Activated naive CD4-positive, alpha-beta T cell treated with anti-CD3 and anti-CD28 coated beads, Interleukin-2, amount 50 U/mL, for 72 hours (primary cell): ENCODE measurements around the gene PAFAH1B2. TPM values are rescaled to one million over a fixed set of nuclear protein-coding genes. Genes with fewer than 3 reads are reported as not detected.

Experiments
- ATAC-seq, 2 donors: fragments of 150-1000 bp; cut with Tn5 transposase; 2 replicates each; pipeline ENCODE4 v1.10.0; 2021; ENCODE audit warnings: mild to moderate bottlenecking in 2 of 2, moderate library complexity in 2 of 2
- DNase-seq, 2 donors: peaks; one replicate each; pipeline ENCODE4 v3.0.0; 2021 to 2022; ENCODE audit warnings: low spot score in 2 of 2
- H3K27ac Mint-ChIP-seq, 2 donors: one replicate each; pipeline ENCODE4 v1.8.0; 2022; ENCODE audit warnings: mild to moderate bottlenecking in 2 of 2, mixed read lengths in 2 of 2
- H3K36me3 Mint-ChIP-seq, 2 donors: one replicate each; pipeline ENCODE4 v1.8.0; 2022; ENCODE audit warnings: mixed read lengths in 2 of 2
- H3K9me3 Mint-ChIP-seq, 2 donors: one replicate each; pipeline ENCODE4 v1.8.0; 2022; ENCODE audit warnings: mixed read lengths in 2 of 2
- total RNA-seq, 2 donors: library from RNA; stranded (reverse); gene quantifications; one replicate each; pipeline ENCODE4 v1.2.3, GENCODE V29; 2022

PAFAH1B2 gene
- total RNA-seq, 2 donors from 2014 or later, result 63.4 to 64.5 TPM

GRCh38 chr11:117189941-117190544 is 46.0 kb downstream of the PAFAH1B2 start:
- DNase-seq, result no peak
- Mint-ChIP-seq H3K36me3 (no peaks in the 10 kb centered on the region), H3K27ac (no peak overlapping the region), H3K9me3 (no peaks in the 10 kb centered on the region)
- no peak for ATAC-seq

GRCh38 chr11:117191680-117192400 is 47.8 kb downstream of the PAFAH1B2 start:
- Mint-ChIP-seq H3K27ac (peak overlapping the region in 1 of 2 donors; percentile 57), H3K9me3 (no peaks in the 10 kb centered on the region), H3K36me3 (no peaks in the 10 kb centered on the region)
- no peak for DNase-seq
- no peak for ATAC-seq

DNA sequence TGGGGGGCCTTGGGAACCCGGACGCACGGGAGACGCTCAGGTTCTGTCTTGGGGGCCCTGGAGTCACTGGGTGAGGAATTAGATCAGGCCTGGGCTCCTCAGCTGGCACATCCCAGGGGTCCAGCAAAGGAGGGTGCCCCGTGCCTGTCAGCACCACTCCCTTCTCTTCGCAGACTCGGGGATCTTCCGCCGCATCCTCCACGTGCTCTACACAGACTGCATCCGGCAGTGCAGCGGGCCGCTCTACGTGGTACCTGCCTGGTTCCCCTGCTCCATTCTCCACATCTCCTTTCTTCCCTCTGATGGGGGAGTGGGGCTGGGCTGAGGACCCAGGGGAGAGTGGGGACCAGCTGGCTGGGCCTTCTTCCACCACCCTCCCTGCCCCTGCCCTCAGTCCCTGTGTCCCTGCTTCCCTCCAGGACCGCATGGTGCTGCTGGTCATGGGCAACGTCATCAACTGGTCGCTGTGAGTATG is 48.4 kb downstream of the PAFAH1B2 start:
- H3K27ac Mint-ChIP-seq, result peak overlapping the region; percentile 57 to 66
- ATAC-seq, result no peak
- no peaks in the 10 kb centered on the region for H3K9me3 Mint-ChIP-seq
- DNase-seq, result no peak
- H3K36me3 Mint-ChIP-seq, result no peaks in the 10 kb centered on the region

DNA sequence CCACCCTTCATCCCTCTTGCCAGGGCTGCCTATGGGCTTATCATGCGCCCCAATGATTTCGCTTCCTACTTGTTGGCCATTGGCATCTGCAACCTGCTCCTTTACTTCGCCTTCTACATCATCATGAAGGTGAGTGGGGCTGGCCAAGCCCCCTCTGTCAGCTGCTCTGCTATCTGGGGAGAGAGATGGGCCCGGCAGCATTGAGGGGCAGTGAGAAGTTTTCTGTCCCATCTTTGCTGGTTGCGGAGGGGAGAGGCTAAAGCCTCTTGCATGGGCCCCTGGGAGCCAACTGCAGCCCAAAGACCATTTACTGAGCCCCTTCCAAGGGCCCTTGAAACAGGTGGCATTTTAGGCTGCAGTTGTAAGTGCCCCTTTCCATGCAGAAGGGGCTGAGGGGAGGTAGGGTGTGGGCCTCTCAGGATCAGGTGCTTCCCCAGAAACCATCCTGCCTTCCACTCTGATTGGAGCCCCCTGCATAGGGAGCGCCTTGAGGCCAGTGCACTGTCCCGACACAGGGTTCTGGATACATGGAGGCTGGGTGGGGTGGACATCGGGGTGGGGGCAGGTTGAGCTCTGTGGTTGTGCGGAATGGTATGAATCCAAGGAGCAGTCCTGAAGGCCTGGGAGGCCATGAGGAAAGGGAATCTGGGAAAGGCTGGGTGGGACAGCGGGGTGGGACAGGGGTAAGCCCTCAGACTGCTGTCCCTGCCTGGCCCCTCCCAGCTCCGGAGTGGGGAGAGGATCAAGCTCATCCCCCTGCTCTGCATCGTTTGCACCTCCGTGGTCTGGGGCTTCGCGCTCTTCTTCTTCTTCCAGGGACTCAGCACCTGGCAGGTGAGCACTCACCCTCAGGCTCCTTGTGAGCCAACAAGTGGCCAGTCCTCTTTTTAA is 49.3 kb downstream of the PAFAH1B2 start:
- Mint-ChIP-seq H3K36me3 (no peaks in the 10 kb centered on the region), H3K9me3 (no peaks in the 10 kb centered on the region), H3K27ac (peak overlapping the region; percentile 66 to 74)
- DNase-seq (no peak), ATAC-seq (no peak)

- no peak for ATAC-seq
- no peak overlapping the region for H3K27ac Mint-ChIP-seq
These were observed 50.2 kb downstream of the PAFAH1B2 start for GRCh38 chr11:117194267-117194666.

DNA sequence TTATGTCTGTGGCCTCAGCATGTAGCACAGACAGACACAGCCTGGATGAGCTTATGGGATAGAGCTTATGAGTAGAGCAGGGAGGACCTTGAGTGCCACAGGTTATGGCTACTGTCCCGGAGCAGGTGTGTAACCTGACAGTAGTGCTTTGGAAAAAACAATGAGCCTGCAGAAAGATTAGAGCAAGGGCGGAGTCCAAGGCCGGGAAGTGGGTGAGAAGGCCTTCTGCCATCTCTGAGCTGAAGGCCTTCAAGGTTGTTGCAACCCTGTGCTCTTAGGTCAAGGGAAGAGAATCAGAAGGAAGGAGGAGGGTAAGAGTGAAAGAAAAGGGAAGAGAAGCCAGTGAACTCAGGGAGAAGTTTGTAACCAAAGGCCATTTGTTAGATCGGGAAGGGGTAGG is 51.2 kb downstream of the PAFAH1B2 start:
- H3K27ac Mint-ChIP-seq, result peak overlapping the region; percentile 10 to 58
- H3K36me3 Mint-ChIP-seq, result no peaks in the 10 kb centered on the region
- ATAC-seq (no peak), DNase-seq (no peak)
- H3K9me3 Mint-ChIP-seq, result no peaks in the 10 kb centered on the region

More at GRCh38 chr11:117194267-117194666, 50.2 kb downstream of the PAFAH1B2 start:
- H3K36me3 Mint-ChIP-seq, result no peaks in the 10 kb centered on the region
- DNase-seq, result no peak
- no peaks in the 10 kb centered on the region for H3K9me3 Mint-ChIP-seq

GRCh38 chr11:117195761-117196160 is 51.7 kb downstream of the PAFAH1B2 start:
- DNase-seq (no peak), ATAC-seq (no peak)
- no peak overlapping the region for H3K27ac Mint-ChIP-seq
- no peaks in the 10 kb centered on the region for H3K9me3 Mint-ChIP-seq
- no peaks in the 10 kb centered on the region for H3K36me3 Mint-ChIP-seq

- no peaks in the 10 kb centered on the region for H3K9me3 Mint-ChIP-seq
These were observed 52.9 kb downstream of the PAFAH1B2 start for GRCh38 chr11:117197006-117197405.

GRCh38 chr11:117197516-117198456 is 53.7 kb downstream of the PAFAH1B2 start:
- DNase-seq, result no peak
- ATAC-seq, result no peak
- H3K9me3 Mint-ChIP-seq, result no peaks in the 10 kb centered on the region
- H3K27ac Mint-ChIP-seq, result peak overlapping the region; percentile 9 to 27
- no peaks in the 10 kb centered on the region for H3K36me3 Mint-ChIP-seq

More at GRCh38 chr11:117197006-117197405, 52.9 kb downstream of the PAFAH1B2 start:
- Mint-ChIP-seq H3K27ac (peak overlapping the region in 1 of 2 donors; percentile 27), H3K36me3 (no peaks in the 10 kb centered on the region)
- ATAC-seq (no peak), DNase-seq (no peak)

DNA sequence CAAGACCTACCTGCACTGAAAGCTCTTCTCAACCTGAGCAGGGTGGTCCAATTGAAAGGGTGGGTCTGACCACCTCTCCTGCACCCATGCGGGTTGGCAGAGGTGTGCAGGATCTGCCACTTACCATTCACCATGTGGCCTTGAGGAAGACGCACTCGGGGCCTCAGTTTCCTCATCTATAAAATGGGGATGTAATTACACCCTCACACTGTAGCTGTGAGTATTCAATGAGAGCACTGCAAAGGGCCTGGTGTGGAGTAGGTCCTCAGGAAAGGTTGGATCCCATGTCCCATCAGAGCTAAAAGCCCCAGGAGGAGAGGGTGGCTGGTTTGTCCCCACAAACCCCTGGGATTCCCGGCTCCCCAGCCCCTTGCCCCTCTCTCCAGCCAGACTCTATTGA is 54.5 kb downstream of the PAFAH1B2 start:
- no peaks in the 10 kb centered on the region for H3K36me3 Mint-ChIP-seq
- no peak overlapping the region for H3K27ac Mint-ChIP-seq
- ATAC-seq (no peak), DNase-seq (no peak)
- H3K9me3 Mint-ChIP-seq, result no peaks in the 10 kb centered on the region

GRCh38 chr11:117199053-117199915 is 55.2 kb downstream of the PAFAH1B2 start, which contains the start of gene TAGLN:
TSS of gene TAGLN (plus strand) at chr11:117199370. CDS start at chr11:117203014, 3,644 bp downstream.
- peak within 1 kb of the TSS; percentile 15 to 74 for H3K27ac Mint-ChIP-seq

DNA sequence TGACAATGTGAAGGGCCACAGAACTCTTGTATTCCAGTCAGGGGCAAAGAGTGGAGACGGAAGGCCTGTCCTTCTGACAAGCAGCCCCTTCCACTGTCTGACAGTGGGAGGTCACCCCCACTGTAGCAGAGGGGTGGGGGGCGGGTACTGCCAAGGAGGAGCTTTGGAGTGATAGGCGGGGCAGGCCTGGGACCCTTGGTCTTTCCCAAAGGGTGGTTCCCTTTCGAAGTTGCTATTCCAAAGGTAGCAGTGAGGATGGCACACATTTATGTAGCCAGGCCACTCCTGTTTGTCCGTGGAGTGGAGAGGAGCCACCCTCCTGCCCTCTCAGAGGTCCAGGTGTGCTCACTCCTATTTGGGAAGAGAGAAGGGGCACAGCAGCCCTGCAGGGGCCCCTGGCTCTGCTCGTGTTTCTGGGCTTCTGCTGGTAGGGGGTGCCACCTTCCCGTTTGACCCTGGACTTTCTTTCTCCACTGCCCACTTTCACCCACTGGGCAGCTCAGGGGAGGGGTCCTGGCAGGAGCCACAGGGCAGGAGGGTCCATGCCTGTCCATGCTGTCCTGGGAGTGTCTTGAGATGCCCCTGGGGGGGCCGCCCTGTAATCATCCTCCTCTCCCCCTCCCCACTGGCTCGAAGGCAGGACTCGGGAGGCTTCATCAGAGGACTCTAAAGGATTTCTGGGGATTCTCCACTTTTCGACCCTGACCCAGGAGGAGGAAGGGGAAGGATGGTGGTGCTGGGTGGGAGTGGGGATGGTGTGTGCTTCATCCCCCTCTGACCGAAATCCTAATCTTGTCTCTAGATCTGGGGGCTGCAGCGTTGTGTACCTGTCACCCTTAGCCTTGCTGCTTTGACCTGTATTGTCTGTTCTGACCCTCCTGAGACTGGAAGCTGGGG is 56.1 kb downstream of the PAFAH1B2 start:
- DNase-seq (no peak), ATAC-seq (no peak)
- H3K36me3 Mint-ChIP-seq, result peaks cover 0 to 7% of the 10 kb centered on the region in 2 donors
- no peaks in the 10 kb centered on the region for H3K9me3 Mint-ChIP-seq
- peak overlapping the region; percentile 15 to 74 for H3K27ac Mint-ChIP-seq

More at GRCh38 chr11:117199053-117199915, 55.2 kb downstream of the PAFAH1B2 start, which contains the start of gene TAGLN:
- no peaks in the 10 kb centered on the region for H3K36me3 Mint-ChIP-seq
- no peaks in the 10 kb centered on the region for H3K9me3 Mint-ChIP-seq
- DNase-seq (no peak), ATAC-seq (no peak)

DNA sequence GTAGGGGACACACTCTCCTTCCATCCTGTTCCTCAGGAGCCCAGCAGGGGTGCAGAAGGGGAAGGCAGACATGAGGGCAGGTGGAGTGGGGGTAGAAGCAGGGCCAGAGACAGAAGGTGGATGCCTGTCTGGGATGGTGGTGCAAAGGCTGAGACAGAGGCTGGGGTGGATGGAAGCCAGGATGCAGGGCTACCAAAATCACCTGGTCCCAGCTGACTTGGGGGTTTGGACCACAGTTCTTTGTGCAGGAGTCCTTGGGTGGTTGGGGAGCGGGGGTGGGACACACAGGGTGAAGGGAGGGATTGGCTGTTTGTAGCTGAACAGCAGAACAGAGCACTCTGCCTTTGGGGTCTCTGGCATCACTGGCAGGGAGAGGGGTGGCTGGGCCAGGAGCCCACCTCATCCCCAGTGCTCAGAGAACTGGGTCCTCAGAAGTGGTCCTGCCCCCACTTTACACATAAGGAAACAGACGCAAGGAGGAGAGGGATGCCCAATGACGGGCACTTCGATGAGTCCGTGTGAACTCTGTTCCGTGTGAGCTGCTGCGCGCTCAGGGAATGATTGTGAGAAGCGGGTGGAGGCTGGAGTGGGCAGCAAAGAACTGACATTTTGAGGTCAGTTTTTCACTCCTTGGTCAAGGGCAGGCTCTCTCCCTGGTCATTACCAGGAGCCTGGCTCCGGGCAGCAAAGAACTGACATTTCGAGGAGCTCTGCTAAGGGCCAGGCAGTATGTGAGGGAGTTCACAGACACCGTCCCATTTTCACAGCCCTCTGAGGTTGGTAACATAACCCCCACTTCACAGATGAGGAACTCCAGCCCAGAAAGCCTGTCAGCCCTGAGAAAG is 56.9 kb downstream of the PAFAH1B2 start:
- H3K36me3 Mint-ChIP-seq, result peaks cover 0 to 11% of the 10 kb centered on the region in 2 donors
- DNase-seq (no peak), ATAC-seq (no peak)
- H3K9me3 Mint-ChIP-seq, result no peaks in the 10 kb centered on the region
- H3K27ac Mint-ChIP-seq, result peak overlapping the region; percentile 15 to 52
